Stimulated activated CD8-positive, alpha-beta memory T cell treated with anti-CD3 and anti-CD28 coated beads, Interleukin-12 subunit alpha, Interleukin-12 subunit beta, amount 100 ng/mL, for 24 hours (primary cell): ENCODE measurements around the gene C11orf42.
"Not testable (repeated sequence)": the region's sequence is repeated elsewhere in the genome, so short reads cannot be mapped to it uniquely, and the experiment has no call there.

Experiments
- DNase-seq: peaks from one replicate; pipeline ENCODE4 v3.0.0-alpha.2; 2020; ENCODE audit errors: extremely low read depth

C11orf42 gene

GRCh38 chr11:6223854-6224253 lies 18.5 kb downstream of the C11orf42 start:
- DNase-seq = no peak

DNA sequence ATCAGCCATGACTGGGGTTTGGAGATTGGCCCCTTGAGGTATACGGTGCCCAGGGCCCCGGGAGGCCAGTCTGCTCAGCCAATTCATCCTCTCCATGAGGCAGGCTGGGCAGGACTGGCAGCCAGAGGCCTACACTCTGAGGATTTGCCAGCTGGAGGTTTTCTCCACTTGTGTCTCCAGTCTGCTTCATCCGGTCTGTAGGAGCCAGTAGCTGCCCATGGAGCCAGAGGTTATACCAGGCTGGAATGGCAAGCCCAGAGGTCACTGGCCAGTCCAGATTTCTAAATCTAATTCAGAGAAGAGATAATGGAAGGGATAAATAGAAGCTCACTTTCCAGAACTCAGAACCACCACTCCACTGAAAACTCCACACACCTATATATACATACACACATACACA lies 19.1 kb downstream of the C11orf42 start:
- no peak for DNase-seq

DNA sequence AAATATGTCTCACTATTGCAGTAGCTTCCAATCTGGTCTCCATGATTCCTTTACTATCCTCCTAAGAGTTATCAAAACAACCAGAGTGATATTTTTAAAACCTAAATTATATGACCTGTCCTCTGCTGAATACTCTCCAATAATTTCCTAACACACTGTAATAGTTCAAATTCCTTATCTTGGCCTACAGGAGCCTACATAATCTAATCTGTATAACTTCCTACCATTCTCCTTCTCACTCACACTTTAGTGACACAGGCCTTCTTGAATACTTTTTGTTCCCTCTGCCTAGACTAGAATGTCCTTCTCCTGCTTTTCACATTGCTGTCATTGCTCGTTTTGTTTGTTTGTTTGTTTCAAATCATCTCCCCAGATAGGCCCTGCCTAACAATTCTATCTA lies 19.7 kb downstream of the C11orf42 start:
- no peak for DNase-seq

DNA sequence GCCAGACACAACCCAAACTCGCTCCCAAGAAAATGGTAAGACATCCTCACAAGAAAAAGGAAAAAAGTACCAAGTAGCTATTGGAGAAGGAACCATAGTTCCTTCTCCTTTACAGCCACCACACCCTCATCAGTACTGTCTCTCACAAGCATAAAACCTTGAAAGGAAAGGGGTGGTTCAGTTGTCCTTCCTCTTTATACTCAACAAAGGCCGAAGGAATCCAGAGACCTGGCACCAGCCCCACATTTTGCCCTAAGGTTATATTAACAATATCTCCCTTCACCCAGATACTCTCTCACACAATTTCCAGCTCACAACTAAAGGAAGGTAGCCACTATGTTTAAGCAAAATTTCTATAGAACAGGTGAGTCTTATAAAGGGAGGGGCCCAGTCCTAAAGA lies 20.5 kb downstream of the C11orf42 start:
- no peak for DNase-seq

- no peak for DNase-seq
These were observed 23.2 kb downstream of the C11orf42 start for GRCh38 chr11:6228520-6228919.

- DNase-seq = no peak
These were observed 24.6 kb downstream of the C11orf42 start for GRCh38 chr11:6229911-6230310.

DNA sequence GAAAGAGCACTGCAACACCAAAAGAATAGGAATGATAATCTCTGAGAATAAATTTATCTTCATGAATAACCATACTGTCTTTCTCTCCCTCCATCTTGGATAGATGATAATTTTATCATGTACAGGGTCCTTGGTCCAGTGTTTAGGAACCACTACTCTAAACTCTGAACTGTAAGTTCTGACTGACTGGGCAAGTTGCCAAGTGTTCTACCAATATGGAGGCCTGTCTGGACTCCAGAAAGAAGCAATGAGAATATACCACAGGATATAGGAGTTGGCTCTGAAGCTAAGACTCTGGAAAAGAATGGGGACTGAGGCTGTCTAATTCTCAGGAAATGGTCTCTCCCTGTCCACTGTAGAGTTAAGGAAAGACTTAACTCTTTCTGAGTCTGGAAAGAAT lies 27.5 kb downstream of the C11orf42 start:
- no peak for DNase-seq

GRCh38 chr11:6233984-6234386 lies 28.6 kb downstream of the C11orf42 start:
- DNase-seq = no peak

DNA sequence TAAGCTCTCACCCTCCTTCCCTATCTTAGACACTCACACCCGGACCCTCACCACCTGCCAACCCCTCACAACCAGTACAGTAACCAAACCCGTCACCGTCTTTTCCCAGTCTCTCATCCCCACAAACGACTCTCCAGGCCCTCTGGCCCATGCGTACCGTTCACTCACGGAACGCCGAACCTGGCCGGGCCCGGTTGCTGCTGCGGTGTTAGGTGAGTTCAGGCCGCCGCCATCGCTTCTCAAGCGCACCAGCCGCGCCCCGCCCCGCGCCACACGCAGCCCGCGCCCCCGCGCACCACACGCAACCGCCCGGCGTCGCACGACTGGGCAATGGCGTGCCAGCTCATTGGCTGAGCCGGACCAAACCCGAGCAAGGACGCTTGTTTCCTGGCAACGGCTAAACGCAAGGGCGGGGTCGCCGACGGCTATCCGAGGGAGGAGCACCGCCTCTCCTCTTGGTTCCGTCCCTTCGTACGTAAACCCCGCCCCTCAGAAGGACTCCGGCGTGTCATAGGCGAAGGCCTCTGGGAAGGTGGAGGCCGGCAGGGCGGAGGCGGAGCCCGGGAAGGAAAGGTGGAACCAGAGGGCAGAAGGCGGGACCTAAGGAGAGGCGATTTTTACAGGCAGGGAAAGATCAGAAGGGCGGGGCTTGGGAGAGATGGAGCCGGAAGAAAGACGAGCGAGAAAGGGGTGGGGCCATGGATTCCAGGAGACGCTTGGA lies 29.2 kb downstream of the C11orf42 start, which contains the start of gene FHIP1B:
Gene FHIP1B (minus strand): TSS at position 250 of the 721 bp plus-strand sequence. CDS start 10,120 bp downstream, outside the sequence.
- peak; percentile 99 for DNase-seq

- no peak for DNase-seq
These were observed 31.9 kb downstream of the C11orf42 start for GRCh38 chr11:6237266-6237665.

- DNase-seq = no peak
These were observed 32.5 kb downstream of the C11orf42 start for GRCh38 chr11:6237761-6238302.

GRCh38 chr11:6238902-6239301 lies 33.5 kb downstream of the C11orf42 start, which contains the start of gene CNGA4:
TSS of gene CNGA4 (plus strand) at chr11:6239089. CDS start at chr11:6239207, 118 bp downstream.
- DNase-seq = no peak

DNA sequence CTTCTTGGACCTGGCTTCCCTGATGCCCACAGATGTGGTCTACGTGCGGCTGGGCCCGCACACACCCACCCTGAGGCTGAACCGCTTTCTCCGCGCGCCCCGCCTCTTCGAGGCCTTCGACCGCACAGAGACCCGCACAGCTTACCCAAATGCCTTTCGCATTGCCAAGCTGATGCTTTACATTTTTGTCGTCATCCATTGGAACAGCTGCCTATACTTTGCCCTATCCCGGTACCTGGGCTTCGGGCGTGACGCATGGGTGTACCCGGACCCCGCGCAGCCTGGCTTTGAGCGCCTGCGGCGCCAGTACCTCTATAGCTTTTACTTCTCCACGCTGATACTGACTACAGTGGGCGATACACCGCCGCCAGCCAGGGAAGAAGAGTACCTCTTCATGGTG lies 34.8 kb downstream of the C11orf42 start:
- no peak for DNase-seq

DNA sequence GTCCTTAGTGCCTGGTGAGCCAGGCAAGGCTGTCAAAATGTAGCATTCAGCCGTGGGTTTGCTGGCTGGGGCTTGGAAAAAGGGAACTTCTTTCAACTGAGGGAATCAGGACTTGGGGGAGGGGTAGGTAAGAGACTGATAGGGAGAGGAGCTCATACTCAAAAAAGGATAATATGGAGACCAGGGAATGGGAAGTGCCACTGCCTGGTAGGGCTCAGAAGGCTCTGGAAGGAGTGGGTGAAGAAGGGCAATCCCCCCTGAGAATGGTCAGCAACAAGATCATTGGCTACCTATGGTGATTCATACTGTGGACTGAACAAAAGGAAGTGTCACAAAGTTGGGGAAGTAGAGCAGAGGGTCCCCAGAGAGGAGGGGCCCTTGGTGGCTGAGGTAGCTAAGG lies 35.4 kb downstream of the C11orf42 start:
- DNase-seq = no peak

DNA sequence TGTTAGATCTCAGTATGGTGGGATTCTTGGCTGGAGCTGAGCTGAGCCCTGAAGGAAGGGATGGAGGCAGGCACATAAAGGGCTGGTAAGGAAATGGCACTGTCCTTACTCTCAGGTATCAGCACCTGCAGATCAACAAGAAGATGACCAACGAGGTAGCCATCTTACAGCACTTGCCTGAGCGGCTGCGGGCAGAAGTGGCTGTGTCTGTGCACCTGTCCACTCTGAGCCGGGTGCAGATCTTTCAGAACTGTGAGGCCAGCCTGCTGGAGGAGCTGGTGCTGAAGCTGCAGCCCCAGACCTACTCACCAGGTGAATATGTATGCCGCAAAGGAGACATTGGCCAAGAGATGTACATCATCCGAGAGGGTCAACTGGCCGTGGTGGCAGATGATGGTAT lies 36.0 kb downstream of the C11orf42 start:
- no peak for DNase-seq

DNA sequence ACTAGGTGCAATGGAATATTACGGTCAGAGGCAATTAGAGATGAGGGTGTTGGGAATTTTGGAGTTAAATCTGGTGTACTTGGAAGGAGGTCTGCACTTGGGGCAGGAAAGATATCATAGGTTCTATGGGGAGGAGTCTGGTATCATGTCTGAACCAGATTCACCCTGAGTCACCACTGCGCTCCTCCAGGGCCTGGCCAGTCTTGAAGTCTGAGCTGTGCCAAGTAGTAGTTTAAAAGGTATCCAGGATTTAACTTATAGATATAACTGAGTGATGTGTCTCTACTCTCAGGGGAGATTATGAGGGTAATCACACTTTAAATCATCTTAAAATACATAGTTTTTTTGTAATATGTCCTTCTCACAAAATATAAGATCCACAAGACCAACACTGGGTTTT lies 40.2 kb downstream of the C11orf42 start:
- DNase-seq = no peak

GRCh38 chr11:6248248-6248647 lies 42.9 kb downstream of the C11orf42 start:
- no peak for DNase-seq

GRCh38 chr11:6248897-6249296 lies 43.5 kb downstream of the C11orf42 start:
- not testable (repeated sequence) for DNase-seq

- no peak for DNase-seq
These were observed 44.6 kb downstream of the C11orf42 start for GRCh38 chr11:6249770-6250555.

- DNase-seq = no peak
These were observed 45.9 kb downstream of the C11orf42 start for GRCh38 chr11:6251120-6251733.

DNA sequence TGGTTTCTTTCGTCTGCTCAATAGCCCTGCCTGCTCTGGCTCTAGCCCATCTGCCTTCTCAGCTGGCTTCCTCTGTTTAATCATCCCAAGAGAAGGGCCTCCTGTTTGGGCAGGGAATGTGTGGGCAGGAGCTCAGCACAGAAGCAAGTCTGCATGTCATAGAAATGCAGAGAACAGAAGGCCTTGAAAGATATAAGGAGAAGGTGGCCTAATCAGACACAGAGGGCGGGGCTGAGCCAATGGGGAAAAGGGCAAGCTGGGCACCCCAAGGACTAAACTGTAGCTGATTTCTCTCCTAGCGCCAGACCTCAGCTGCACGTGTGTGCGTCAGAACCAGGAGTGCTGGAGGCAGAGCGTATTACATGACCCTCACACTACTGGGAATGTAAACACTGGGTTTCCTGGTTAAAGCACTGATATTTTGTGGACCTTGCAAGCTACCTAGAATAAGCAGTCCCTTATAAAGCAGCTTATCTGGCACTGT lies 46.7 kb downstream of the C11orf42 start:
- DNase-seq = no peak

- DNase-seq = no peak
These were observed 47.8 kb downstream of the C11orf42 start for GRCh38 chr11:6253197-6253596.
